ENCODE measurements around the gene DMD. TPM values are rescaled to one million over a fixed set of nuclear protein-coding genes. Genes with fewer than 3 reads are reported as not detected.
A peak's percentile ranks its signal among the peaks of the same experiment; 100 is the strongest.

Gene DMD
- total RNA-seq, 1 experiment from 2014 or later, result 25.3 TPM

GRCh38 chrX:31870267-31870666 is 1341.1 kb downstream of the DMD start:
- BruUV-seq (replicated peaks), result no TSS peak
- no peak overlapping the region for H3K4me3 ChIP-seq
- no peaks in the 10 kb centered on the region for H3K27me3 ChIP-seq (ENCODE audit: insufficient read depth, low read depth)
- intact Hi-C loops (cut with micrococcal nuclease; ENCODE audit: unreplicated experiment), result no loop called here
- H3K4me1 ChIP-seq (replicated peaks; ENCODE audit: insufficient read depth), result no peaks in the 10 kb centered on the region
- no peaks in the 10 kb centered on the region for H3K36me3 ChIP-seq (ENCODE audit: low read depth)
- no peak overlapping the region for H2AFZ ChIP-seq
- no peaks in the 10 kb centered on the region for H4K20me1 ChIP-seq (ENCODE audit: insufficient read depth)
- no peak for TF ChIP-seq EZH2 (IDR thresholded peaks at IDR 0.05; ENCODE audit: low read depth)
- TF ChIP-seq CTCF (conservative IDR thresholded peaks at IDR 0.05), result no peak
- H3K9me3 ChIP-seq (ENCODE audit: insufficient read depth, low read depth), result no peaks in the 10 kb centered on the region
- ChIA-PET CTCF (no interaction called here), POLR2A (ENCODE audit: unreplicated experiment) (no interaction called here)
- no peaks in the 10 kb centered on the region for H3F3A ChIP-seq (ENCODE audit: insufficient read depth, low read depth)
- no peak for DNase-seq
- no peaks in the 10 kb centered on the region for H3K9me2 ChIP-seq (ENCODE audit: insufficient read depth)
- H3K4me2 ChIP-seq, result no peak overlapping the region
- no peaks in the 10 kb centered on the region for H3K79me2 ChIP-seq (ENCODE audit: low read depth)
- H3K27ac ChIP-seq, result no peak overlapping the region

GRCh38 chrX:31860686-31861085 is 1350.7 kb downstream of the DMD start:
- Histone ChIP-seq H3K9me2 (ENCODE audit: insufficient read depth) (no peaks in the 10 kb centered on the region), H3F3A (ENCODE audit: insufficient read depth, low read depth) (0 out of 2 replicates have a peak, but pooled peaks cover 5% of the 10 kb centered on the region), H3K79me2 (ENCODE audit: low read depth) (peaks cover 31% of the 10 kb centered on the region), H3K4me3 (no peak overlapping the region), H3K27me3 (ENCODE audit: insufficient read depth, low read depth) (no peaks in the 10 kb centered on the region), H3K9me3 (ENCODE audit: insufficient read depth, low read depth) (no peaks in the 10 kb centered on the region), H3K4me2 (peak overlapping the region; percentile 82; the same call in 1 of the 2 replicates), H3K4me1 (replicated peaks; ENCODE audit: insufficient read depth) (peaks cover 5% of the 10 kb centered on the region; the same call in 1 of the 2 replicates), H4K20me1 (ENCODE audit: insufficient read depth) (no peaks in the 10 kb centered on the region), H2AFZ (no peak overlapping the region), H3K27ac (no peak overlapping the region), H3K36me3 (ENCODE audit: low read depth) (no peaks in the 10 kb centered on the region)
- POLR2A ChIA-PET (ENCODE audit: unreplicated experiment), result no interaction called here
- intact Hi-C loops (cut with micrococcal nuclease; ENCODE audit: unreplicated experiment), result no loop called here
- CTCF ChIA-PET, result no interaction called here
- BruUV-seq (replicated peaks), result no TSS peak
- no peak for DNase-seq
- TF ChIP-seq CTCF (conservative IDR thresholded peaks at IDR 0.05), result no peak
- no peak for TF ChIP-seq EZH2 (IDR thresholded peaks at IDR 0.05; ENCODE audit: low read depth)

DNA sequence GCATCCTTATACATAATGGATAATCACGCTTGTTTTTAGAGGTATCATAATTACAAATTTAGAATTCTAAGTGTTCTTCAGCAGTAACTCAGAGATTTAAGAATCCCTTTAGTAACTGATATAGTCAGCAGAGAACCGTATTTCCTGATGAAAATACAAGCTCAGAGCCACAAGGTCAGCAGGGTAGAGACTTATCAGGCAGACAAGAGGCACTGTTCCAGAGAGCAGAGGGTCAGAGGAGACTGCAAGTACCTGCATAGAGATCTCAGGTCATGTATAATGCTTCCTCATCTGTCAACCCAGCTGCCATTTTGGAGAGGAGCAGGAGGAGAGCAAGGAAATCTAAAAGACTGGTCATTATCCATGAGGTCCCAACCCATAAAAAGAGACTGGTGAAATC is 1352.4 kb downstream of the DMD start:
- Histone ChIP-seq H3K4me1 (replicated peaks; ENCODE audit: insufficient read depth) (peaks cover 5% of the 10 kb centered on the region; the same call in 1 of the 2 replicates), H3K79me2 (ENCODE audit: low read depth) (peaks cover 31% of the 10 kb centered on the region), H3K27me3 (ENCODE audit: insufficient read depth, low read depth) (no peaks in the 10 kb centered on the region), H3K27ac (no peak overlapping the region), H3K9me3 (ENCODE audit: insufficient read depth, low read depth) (no peaks in the 10 kb centered on the region), H3K9me2 (ENCODE audit: insufficient read depth) (no peaks in the 10 kb centered on the region), H3K4me3 (no peak overlapping the region), H4K20me1 (ENCODE audit: insufficient read depth) (no peaks in the 10 kb centered on the region), H3K4me2 (no peak overlapping the region), H3F3A (ENCODE audit: insufficient read depth, low read depth) (0 out of 2 replicates have a peak, but pooled peaks cover 5% of the 10 kb centered on the region), H3K36me3 (ENCODE audit: low read depth) (no peaks in the 10 kb centered on the region), H2AFZ (no peak overlapping the region)
- intact Hi-C loops (cut with micrococcal nuclease; ENCODE audit: unreplicated experiment), result no loop called here
- POLR2A ChIA-PET (ENCODE audit: unreplicated experiment), result no interaction called here
- TF ChIP-seq EZH2 (IDR thresholded peaks at IDR 0.05; ENCODE audit: low read depth) (no peak), CTCF (conservative IDR thresholded peaks at IDR 0.05) (no peak)
- CTCF ChIA-PET, result no interaction called here
- DNase-seq, result no peak
- BruUV-seq (replicated peaks), result no TSS peak
